HEK293 (cell line): ENCODE data around the gene ARSB.

Source experiments
- CTCF ChIA-PET: fragments of 350-600 bp; formaldehyde crosslinking; extraction: SDS; loops from one replicate; lab custom pipeline; 2021; ENCODE audit warnings: antibody characterized with exemption; lab: Yijun Ruan, JAX
- POLR2A ChIA-PET: fragments of 300-600 bp; formaldehyde crosslinking; extraction: SDS; loops from one replicate; lab custom pipeline; 2020; ENCODE audit warnings: antibody characterized with exemption, inconsistent platforms; lab: Yijun Ruan, JAX
- H3K27ac ChIP-seq: fragments of 200-500 bp; sonication (Bioruptor generic); 2 replicates; pipeline ENCODE4 v1.5.1; 2014; ENCODE audit warnings: low read depth, low read length, control low read depth, inconsistent platforms; ENCODE audit errors: extremely low read depth
- H3K36me3 ChIP-seq, 2 experiments: fragments of 200-500 bp in 1 of 2; sonication (Bioruptor generic) in 1 of 2; 1 replicate in 1 of 2; 2 replicates in 1 of 2; pipeline ENCODE4 v1.5.1; 2014 to 2017; ENCODE audit warnings: inconsistent platforms in 2 of 2, low read length in 2 of 2; ENCODE audit not compliant: control insufficient read depth in 2 of 2, insufficient read depth in 1 of 2
- H3K4me1 ChIP-seq: fragments of 200-500 bp; sonication (Bioruptor generic); 2 replicates; pipeline ENCODE4 v1.5.1; 2014; ENCODE audit warnings: mild to moderate bottlenecking, low read length, inconsistent platforms; ENCODE audit not compliant: control insufficient read depth, insufficient read depth
- H3K4me3 ChIP-seq: 2 replicates; pipeline ENCODE4 v1.5.1; 2011; ENCODE audit warnings: low read depth, mild to moderate bottlenecking, control low read depth, low read length, moderate library complexity
- H3K9me3 ChIP-seq: fragments of 200-500 bp; sonication (Bioruptor generic); 2 replicates; pipeline ENCODE4 v1.5.1; 2014; ENCODE audit warnings: low read depth, low read length, inconsistent platforms; ENCODE audit not compliant: control insufficient read depth, insufficient read depth
- MYNN ChIP-seq: fragments of 450-650 bp; formaldehyde crosslinking; IDR thresholded peaks from 2 replicates; pipeline ENCODE4 v1.5.1; 2016; ENCODE audit warnings: missing biosample characterization, missing genetic modification characterization, borderline replicate concordance
- PRDM6 ChIP-seq: fragments of 450-650 bp; formaldehyde crosslinking; IDR thresholded peaks from 2 replicates; pipeline ENCODE4 v1.5.1; 2017; ENCODE audit warnings: missing biosample characterization, missing genetic modification characterization
- SP3 ChIP-seq: fragments of 450-650 bp; formaldehyde crosslinking; IDR thresholded peaks from 2 replicates; pipeline ENCODE4 v1.5.1; 2016; ENCODE audit warnings: missing biosample characterization, missing genetic modification characterization
- ZBTB11 ChIP-seq: fragments of 450-650 bp; formaldehyde crosslinking; conservative IDR thresholded peaks from 2 replicates; pipeline ENCODE4 v1.5.1; 2016; ENCODE audit warnings: low read depth, missing biosample characterization, missing genetic modification characterization
- ZFP37 ChIP-seq: fragments of 450-650 bp; formaldehyde crosslinking; IDR thresholded peaks from 2 replicates; pipeline ENCODE4 v1.5.1; 2016; ENCODE audit warnings: missing biosample characterization, missing genetic modification characterization
- ZNF138 ChIP-seq: fragments of 450-650 bp; formaldehyde crosslinking; IDR thresholded peaks from 2 replicates; pipeline ENCODE4 v1.5.1; 2016; ENCODE audit warnings: missing biosample characterization, missing genetic modification characterization, borderline replicate concordance
- ZNF175 ChIP-seq: fragments of 450-650 bp; formaldehyde crosslinking; IDR thresholded peaks from 2 replicates; pipeline ENCODE4 v1.5.1; 2016; ENCODE audit warnings: missing biosample characterization, missing genetic modification characterization
- ZNF19 ChIP-seq: fragments of 450-650 bp; formaldehyde crosslinking; IDR thresholded peaks from 2 replicates; pipeline ENCODE4; 2016; ENCODE audit warnings: missing biosample characterization, missing genetic modification characterization, low read depth
- ZNF221 ChIP-seq: fragments of 450-650 bp; formaldehyde crosslinking; IDR thresholded peaks from 2 replicates; pipeline ENCODE4 v1.5.1; 2017; ENCODE audit warnings: missing biosample characterization, missing genetic modification characterization, borderline replicate concordance
- ZNF223 ChIP-seq: fragments of 450-650 bp; formaldehyde crosslinking; IDR thresholded peaks from 2 replicates; pipeline ENCODE4 v1.5.1; 2016; ENCODE audit warnings: missing biosample characterization, missing genetic modification characterization
- ZNF335 ChIP-seq: fragments of 450-650 bp; formaldehyde crosslinking; conservative IDR thresholded peaks from 2 replicates; pipeline ENCODE4 v1.5.1; 2016; ENCODE audit warnings: missing biosample characterization, missing genetic modification characterization
- ZNF37A ChIP-seq: fragments of 450-650 bp; IDR thresholded peaks from 2 replicates; pipeline ENCODE4 v1.5.1; 2018; ENCODE audit warnings: missing biosample characterization, missing genetic modification characterization
- ZNF394 ChIP-seq: fragments of 450-650 bp; formaldehyde crosslinking; IDR thresholded peaks from 2 replicates; pipeline ENCODE4 v1.5.1; 2016; ENCODE audit warnings: missing biosample characterization, missing genetic modification characterization, mild to moderate bottlenecking, moderate library complexity, borderline replicate concordance
- ZNF518A ChIP-seq: fragments of 450-650 bp; formaldehyde crosslinking; conservative IDR thresholded peaks from 2 replicates; pipeline ENCODE4 v1.5.1; 2016; ENCODE audit warnings: low read depth, missing biosample characterization, missing genetic modification characterization

ARSB gene

GRCh38 chr5:78829811-78830527 lies 155.1 kb downstream of the ARSB start:
- ChIA-PET POLR2A (no interaction called here), CTCF (no interaction called here)
- Histone ChIP-seq H3K27ac (no peak overlapping the region), H3K9me3 (no peaks in the 10 kb centered on the region), H3K36me3 (no peaks in the 10 kb centered on the region), H3K4me1 (no peaks in the 10 kb centered on the region), H3K4me3 (no peak overlapping the region)
- no peak for TF ChIP-seq ZBTB11 (tag by site-specific recombination)
- no peak for TF ChIP-seq ZNF335 (tag by site-specific recombination)

- H3K4me3 ChIP-seq, result no peak overlapping the region
- ChIA-PET CTCF (no interaction called here), POLR2A (no interaction called here)
- no peak overlapping the region for H3K27ac ChIP-seq
- TF ChIP-seq MYNN, result no peak
- TF ChIP-seq ZFP37 (tag by site-specific recombination), result no peak
- no peak for TF ChIP-seq ZNF223 (tag by site-specific recombination)
- TF ChIP-seq SP3 (tag by site-specific recombination), result no peak
- no peak for TF ChIP-seq ZNF518A (tag by site-specific recombination)
- no peak for TF ChIP-seq ZNF221 (tag by site-specific recombination)
- no peak for TF ChIP-seq ZNF175 (tag by site-specific recombination)
- TF ChIP-seq ZNF19 (tag by site-specific recombination), result no peak
- TF ChIP-seq ZNF37A (tag by site-specific recombination), result no peak
- TF ChIP-seq ZNF138 (tag by site-specific recombination), result no peak
- TF ChIP-seq ZNF335 (tag by site-specific recombination), result no peak
- H3K36me3 ChIP-seq, result no peaks in the 10 kb centered on the region
- H3K9me3 ChIP-seq, result no peaks in the 10 kb centered on the region
- no peaks in the 10 kb centered on the region for H3K4me1 ChIP-seq
Measured at GRCh38 chr5:78827725-78828124, 157.4 kb downstream of the ARSB start.

- no peak overlapping the region for H3K27ac ChIP-seq
- peak; percentile 67 for TF ChIP-seq PRDM6 (tag by site-specific recombination)
- no peak for TF ChIP-seq ZNF394 (tag by site-specific recombination)
- H3K4me3 ChIP-seq, result no peak overlapping the region
- ChIA-PET CTCF (interaction anchor here (1.0 to 1.1 kb wide), 2 partner anchors 11 to 489 kb away, joined by 3 read pairs; no protein-coding TSS in a partner anchor), POLR2A (no interaction called here)
- H3K9me3 ChIP-seq, result no peaks in the 10 kb centered on the region
- no peaks in the 10 kb centered on the region; the same call in 1 of the 2 replicates for H3K4me1 ChIP-seq
- H3K36me3 ChIP-seq, result no peaks in the 10 kb centered on the region
Measured at GRCh38 chr5:78824831-78825281, 160.3 kb downstream of the ARSB start.
